ENCODE results near the gene ASTN2.

The ASTN2 gene

DNA sequence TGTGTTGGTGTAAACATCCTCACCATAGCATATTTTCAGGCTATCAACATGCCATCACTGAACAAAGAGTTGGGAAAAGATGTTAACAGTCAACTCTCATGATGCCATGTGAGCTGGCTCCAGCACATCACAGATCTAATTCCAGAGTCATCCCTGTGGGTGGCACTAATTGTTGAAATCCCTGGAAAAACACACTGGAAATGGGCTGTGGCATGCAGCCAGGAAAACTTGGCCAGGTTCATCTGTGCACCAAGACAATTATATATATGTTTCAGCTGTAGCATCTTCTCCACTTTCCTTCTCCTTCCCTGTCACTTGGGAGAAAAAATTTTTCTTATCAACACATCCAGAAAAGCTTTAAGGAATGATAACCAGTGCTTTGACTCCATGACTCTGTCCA lies 414.0 kb downstream of the ASTN2 start:
- DNase-seq, result no peak

DNA sequence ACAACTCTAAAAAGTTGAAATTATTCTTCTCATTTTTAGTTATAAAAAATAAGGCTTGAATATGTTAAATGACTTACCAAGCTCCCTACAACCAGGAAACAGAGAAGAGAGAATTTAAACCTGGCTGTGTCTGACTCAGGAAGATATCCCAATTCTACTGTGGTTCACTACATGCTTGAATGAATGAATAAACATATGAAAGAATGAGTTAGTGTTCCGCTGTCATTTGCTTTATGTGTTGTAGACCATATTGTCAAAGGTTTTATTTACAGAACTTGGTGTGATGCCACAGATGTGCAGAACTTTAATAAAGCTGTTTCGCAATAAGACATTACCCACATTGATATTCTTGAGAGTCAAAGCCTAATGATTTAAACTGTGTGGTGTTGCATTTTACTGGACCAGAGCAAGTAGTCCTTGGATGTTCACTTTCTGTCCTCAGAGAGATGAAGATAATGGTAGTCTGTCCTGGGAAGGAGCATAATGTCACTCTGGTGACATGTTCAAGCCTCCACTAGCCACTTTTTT lies 414.6 kb downstream of the ASTN2 start:
- DNase-seq, result no peak

DNA sequence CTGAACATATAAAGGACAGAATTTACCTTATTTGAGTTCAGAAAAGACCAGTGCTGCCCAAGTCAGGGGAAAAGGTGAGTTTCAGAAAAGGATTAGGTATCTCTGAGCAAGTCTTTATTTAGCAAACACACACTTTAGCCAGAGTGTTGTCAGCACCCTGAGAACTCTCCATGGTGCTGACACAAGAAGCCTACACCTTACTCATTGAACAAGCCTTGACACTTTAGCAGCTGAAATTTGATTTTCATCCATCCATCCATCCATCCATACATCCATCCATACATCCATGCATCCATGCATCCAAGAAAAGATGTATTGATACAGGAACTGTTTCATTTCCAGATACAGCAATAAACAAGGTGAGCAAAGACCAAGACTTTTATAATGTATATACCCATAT lies 416.6 kb downstream of the ASTN2 start:
- DNase-seq, result no peak

DNA sequence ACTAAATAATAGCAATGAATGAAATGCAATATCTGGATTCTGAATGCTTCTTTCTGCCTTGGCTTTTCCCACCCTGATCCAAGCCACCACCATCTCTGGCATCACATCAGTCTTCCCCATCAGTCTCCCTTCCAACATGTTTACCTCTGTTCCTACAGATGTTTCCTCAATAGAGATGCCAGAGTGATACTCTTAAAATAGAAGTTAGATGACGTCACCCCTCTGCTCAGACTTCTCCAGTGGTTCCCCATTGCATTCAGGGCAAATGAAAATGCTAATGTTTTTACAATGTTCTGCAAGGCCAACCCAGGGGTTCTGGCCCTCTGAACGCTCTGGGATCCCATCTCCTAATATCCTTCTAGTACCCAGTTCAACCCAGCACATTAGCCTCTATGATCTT lies 422.0 kb downstream of the ASTN2 start:
- no peak for DNase-seq

DNA sequence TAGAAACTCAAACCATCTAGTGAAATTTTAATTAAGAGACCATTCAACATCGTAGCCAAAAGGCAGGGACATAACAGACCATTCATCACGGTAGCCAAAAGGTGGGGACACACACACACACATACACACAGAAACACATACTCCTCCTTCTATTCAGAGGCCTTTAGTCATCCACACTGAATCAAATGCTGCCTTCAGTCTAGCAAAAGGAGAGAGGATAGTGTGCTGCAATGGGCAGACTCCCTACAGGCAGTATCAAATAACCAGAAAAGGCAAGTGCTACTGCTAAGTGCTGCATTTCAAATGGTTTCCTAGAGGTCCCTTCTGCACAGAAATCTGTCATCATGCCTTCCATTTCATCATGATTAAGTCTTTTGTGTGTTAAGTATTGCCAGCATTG lies 423.8 kb downstream of the ASTN2 start:
- no peak for DNase-seq

DNA sequence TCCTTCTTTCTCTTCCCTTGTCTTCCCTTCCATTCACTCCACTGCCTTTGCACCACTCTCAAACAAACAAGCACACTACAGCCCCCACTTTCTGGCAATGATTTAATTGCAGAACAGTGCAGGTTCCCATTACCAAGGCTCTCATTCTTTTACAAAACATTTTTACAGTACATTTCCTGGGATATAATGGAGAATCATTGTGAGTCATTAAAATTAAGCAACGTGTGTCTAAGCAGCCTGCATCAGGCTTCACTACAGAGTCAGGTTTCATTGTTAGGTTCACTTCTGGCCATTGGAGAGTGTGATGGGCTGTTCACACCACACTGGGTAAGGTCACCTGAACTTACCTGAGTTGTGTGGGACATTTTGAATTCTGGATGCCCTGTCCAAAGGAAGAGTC lies 424.3 kb downstream of the ASTN2 start:
- no peak for DNase-seq

DNA sequence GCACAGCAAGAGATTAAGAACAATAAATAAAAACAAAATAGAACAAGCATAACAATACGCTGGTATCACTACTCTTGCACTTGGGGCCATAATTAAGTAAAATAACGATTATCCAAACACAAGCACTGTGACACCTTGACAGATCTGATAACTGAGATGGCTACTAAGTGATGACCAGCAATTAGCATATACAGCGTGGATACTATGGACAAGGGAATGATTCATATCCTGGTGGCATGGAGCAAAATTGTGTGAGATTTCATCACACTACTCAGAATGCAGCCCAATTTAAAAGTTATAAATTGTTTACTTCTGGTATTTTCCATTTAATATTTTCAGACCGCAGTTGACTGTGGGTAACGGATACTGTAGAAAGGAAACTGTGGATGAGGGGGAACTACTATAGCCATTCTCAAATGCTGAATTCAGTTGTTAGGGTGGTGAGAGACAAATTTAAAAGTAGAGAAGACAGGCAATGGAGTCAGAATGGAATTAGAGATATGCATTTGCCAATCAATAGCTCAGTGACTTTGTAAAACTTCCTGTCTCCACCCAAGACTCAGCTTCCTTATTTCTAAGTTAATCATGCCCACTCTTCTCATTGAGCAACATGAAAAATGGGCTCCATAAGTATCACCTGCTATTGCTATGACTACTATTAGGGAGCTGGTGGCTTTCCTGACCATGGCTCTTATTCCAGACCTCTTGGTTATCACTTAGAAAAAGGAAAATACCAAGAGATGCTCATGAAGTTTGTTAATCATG lies 427.0 kb downstream of the ASTN2 start:
- no peak for DNase-seq

DNA sequence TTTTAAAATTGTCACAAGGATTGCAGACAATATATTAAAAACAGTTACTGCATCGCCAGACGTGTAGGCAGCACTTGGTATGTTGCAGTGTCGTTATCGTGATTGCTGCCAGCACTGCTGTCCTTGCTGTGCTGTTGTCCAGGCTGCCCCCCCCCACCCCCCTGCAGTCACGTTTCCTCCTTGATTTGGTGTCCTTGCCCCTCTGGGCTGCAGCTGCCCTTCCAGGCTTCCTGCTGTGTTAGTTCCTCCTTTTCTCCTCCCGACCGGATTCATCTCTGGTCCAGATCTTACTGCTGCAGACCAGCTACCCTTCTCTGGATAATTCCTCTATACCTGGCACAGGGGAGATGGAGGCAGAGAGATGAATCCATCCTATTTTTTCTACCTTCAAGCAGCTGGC lies 428.8 kb downstream of the ASTN2 start:
- DNase-seq, result no peak

DNA sequence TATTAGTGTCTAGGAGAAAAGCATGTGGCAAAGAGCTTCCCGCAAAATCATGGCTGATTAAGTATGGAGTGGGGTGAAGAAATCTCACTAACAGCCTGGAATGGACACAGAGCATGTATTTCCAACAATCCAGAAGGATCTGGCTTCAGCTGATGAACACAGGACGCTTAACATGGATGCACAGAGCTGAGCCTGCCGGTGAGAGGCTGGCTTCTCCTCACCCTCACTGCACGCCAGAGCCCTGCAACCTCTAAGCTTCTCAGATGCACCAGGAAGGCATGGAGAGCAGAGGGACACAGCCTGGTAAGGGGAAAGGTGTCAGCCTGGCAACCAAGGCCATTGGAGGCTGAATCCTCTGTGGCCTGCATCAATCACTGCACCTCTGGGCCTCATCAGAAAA lies 429.3 kb downstream of the ASTN2 start:
- no peak for DNase-seq

DNA sequence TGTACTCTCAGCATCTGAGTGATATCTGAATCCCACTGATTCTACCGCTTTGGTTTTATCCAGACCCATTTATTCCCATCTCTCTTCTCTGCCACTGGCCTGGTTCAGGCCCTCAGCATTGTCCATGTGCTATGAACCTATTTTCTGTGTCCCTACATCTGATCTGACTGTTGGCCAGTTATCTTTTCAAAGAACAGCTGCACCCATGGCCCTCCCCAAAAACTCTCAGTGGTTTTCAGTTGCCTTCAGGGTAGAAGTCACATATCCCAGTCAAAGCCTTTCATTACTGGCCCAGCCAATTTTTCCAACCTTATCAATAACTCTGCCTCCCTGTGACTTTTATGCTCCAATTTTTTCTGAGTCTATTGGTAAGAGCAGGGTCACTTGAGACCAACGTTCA lies 430.7 kb downstream of the ASTN2 start:
- DNase-seq, result no peak

DNA sequence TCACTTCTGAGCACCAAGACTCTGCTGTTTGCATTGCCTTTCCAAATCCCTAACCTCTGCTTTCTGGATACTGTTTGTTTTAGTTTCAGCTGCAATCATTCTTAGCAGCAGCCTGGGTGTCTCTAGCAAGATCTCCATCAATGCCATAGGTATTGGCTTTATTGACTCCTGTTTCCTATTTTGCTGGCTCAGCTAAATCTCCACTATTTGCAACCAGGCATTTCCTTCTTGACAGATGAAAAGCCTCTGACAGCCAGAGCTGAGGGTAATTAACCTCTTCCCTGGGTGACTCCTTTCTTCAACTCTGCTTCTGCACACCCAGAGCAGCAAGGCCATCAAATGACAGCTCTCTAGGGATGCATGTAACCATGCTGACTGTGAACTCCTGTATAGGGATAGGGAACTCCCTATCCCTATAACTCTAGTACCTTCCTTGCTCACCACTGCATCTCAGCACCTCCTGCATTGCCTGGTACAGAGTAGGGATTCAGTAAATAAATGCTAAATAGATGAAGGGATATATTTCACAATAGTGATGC lies 434.2 kb downstream of the ASTN2 start:
- DNase-seq, result no peak

DNA sequence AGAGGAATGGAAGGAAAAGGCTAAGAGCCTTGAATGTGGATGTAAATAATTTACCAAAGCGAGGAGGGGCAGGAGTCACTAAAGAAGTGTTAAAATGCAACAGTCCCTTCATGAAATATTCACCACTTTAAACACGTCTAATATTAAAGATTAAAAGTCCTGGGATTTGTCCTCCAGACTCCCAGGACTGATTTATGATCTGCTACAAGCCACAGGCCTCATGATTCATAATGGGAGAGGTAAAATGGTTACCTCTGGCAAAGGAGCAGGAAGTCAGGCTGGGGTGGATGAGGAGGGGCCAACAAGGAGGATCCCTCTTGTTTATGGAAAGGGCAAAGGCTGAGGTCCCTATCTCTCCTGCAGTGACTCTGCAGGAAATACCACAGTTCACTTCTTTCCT lies 435.4 kb downstream of the ASTN2 start:
- no peak for DNase-seq

DNA sequence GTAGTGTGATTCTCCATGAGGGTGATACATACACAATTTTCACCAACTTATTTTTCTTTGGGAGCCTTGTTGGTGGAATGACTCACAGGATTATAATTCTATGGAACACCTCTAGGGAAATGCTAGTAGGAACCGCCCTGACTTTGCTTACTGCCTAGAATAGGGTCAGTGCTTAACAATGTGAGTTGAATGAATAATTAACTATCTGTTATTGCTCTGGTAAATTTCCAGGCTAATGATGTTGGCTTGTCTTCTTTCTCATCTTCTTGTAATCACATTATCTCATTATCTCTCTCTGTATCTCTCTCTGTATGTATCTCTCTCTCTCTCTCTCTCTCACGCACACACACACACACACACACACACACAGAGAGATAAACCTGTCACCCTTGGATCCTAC lies 436.7 kb downstream of the ASTN2 start:
- DNase-seq, result no peak

DNA sequence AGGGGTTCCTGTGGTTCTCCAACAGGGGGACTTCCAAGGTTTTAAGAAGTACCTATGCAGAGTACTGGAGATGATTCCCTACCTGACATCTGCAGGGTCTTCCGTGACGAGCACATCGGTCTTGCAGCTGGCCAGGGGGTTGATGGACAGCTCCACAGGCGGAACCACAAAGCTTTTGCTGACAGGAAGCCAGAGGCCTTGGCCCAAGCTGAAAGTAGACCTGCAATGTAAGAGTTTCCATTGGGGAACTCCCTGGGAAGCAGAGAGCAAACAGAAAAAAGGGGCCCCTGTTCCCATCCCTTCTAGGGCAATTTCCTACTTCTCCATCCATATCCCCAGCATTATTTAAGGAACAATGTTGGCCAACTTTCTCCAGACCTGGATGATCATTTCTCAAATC lies 439.7 kb downstream of the ASTN2 start:
- DNase-seq, result no peak

DNA sequence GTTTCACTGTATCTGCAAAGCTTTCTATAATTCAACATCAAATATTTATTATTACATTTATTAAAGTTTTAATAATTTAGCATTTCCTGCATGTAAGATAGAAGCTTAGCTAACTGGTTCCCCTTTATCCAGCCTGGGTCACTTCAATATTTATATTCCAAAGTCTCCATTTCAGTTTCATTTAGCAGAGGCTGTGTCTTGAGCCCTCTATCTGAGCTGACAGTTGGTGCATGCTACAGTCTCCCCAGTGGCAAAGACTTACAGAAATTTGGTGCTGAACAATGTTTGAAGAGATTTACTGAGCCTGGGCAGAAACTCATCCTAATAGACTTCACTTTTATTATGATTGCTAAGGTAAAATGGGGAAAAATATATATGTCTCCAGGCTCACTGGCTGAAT lies 448.7 kb downstream of the ASTN2 start:
- no peak for DNase-seq

DNA sequence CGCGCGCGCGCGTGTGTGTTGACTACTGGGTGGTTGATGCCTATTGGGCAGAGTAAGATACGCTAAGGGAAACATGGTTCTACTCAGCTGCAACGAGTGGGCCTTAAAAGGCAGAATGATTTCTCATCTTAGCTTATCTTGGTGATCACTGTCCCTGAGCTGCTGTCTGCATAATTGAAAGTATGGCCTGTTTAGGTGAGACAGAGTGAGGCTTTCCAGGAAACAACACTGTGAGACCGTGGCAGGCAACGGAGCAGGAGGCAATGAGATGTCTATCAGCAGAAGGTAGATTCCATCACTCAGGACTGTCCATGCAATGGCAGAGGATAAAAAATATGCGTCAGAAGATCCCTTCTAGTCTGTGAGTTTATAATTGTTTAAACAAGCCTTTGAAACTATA lies 450.6 kb downstream of the ASTN2 start:
- DNase-seq, result no peak

DNA sequence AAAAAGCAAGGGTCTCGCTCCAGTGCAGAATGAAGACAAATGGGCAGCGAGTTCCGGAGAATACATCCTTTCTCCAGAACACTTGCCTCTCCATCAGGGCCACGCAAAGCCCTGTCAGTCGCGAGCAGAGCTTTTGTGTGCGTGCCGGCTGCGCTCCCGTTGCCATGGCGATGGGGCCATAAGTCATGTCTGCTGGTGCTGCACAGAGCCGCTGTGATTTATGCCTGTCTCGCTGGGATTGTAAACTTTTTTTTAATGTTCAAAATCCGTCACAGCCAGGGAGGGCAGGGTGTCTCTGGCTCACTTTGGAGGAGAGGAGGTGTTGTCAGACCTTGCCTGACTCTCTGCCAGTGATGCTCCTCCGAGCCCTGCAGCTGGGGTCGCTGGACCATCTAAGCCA lies 455.0 kb downstream of the ASTN2 start:
- DNase-seq, result no peak

DNA sequence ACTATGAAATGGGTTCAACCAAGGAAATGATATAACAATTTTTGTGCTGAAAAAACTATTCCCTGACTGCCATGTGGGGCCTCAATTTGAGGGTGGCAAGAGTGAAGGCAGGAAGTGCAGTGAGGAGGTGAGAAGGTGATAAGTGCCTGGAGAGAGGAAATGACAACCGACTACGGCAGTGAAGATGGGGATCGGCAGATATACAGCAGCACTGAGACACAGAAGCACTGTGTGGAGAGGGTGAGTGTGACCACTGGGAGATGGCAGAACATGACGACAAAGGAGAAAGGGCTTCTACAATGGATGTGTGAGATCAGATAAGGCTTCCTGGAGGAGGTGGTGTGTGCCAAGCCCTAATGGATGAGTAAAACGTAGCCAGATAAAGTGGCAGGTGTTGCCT lies 456.0 kb downstream of the ASTN2 start:
- DNase-seq, result no peak

DNA sequence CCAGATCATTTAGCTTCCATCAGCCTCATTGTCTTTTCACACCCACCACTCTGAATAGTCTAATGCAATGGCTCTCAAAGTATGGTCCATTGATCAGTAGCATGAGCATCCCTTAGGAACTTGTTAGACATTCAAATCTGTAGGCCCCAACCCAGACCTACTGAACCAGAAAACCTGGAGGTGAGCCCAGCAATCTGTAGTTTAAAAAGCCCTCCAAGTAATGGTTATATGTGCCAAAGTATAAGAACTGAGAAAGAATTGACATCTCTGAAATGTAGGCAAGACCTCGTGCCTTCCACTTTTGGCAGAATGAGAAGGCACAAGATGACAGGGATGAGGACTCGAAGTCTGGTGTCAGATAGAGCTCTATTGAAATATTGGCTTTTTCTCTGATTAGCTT lies 460.1 kb downstream of the ASTN2 start:
- DNase-seq, result no peak

DNA sequence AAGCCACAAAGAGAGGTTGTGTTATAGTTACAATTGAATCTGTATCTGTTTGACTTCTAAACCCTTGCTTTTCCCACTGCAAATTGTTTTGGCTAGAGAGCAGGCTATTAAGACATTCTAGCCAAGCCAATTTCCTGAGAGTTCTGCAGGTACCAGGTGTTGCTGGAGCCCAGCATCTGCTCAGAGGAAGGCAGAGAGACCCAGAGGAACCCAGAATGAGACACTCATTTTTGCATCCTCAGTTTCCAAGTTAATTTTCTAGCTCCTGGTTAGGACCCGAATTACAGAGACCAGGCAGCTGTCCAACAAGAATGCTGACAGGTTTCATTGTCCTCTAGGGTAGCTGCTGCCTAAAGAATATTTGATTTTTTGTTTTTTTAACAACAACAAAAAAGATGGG lies 461.6 kb downstream of the ASTN2 start:
- no peak for DNase-seq

DNA sequence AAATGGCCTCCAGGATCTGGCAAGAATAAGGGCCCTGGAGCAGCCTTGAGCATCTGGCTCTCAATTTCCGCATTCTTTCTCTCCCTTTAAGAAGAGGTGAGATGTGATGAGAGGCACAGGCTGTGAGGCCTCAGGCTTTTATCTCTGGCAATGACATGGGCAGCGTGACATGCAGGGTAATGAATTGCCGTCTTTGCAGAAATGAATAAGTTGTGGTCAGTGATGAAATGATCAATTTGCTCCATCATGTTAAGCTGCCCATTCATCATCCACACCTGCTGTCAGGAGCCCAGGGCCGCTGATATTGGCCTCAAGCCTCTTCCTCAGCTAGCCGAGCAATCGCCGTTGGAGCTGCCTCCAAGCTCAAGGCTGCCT lies 462.4 kb downstream of the ASTN2 start:
- no peak for DNase-seq

DNA sequence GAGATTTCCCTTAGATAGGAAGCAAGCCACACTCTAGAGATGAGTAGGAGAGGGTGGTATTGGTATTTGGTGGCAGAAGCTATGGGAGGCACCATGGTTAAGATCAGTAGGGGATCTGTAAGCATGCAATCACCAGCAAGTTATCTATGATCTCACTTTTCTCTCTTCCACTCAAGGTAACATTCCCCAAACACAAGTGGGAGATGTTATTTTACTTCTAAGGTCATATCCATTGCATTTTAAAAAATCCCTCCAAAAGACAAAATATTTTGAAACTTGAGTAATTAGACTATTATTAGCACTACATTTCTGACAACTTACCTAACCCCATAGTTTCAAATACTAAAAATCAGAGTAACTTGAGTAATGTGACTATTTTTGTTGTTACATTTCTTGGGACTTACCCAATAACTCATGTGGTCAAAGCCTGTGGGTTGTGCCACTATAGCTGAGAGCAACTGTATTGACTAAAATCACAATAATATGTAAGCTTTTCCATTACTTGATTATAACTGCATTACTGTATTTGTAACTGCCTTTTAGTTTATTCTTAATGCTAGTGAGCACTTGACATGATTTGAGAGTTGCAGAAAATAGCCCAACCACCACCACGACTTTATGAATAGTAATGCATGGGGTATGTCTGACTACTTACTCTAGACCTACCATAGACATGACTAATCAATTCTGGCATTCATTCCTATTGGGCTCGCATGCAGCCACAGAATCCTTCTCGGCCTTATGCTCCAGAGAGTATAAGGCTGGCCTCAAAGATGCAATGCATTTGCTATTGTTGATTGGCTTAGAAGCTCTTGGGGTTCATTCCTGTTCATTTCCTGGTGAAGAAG lies 463.0 kb downstream of the ASTN2 start:
- no peak for DNase-seq

DNA sequence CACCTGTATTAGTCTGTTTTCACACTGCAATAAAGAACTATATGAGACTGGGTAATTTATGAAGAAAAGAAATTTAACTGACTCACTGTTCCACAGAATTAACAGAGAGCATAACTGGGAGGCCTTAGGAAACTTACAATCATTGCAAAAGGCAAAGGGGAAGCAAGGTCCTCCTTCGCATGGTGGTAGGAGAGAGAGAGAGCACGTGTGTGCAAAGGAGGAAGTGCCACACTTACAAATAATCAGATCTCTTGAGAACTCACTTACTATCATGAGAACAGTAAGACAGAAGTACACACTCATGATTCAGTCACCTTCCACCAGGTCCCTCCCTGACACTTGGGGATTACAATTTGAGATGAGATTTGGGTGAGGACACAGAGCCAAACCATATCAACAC lies 469.0 kb downstream of the ASTN2 start:
- no peak for DNase-seq
